8988T (cell line): ENCODE results near the gene HOXA6.

ENCODE experiments used
- DNase-seq: peaks from one replicate; pipeline ENCODE4 v3.0.0; 2011

Gene HOXA6

GRCh38 chr7:27095897-27096767 is 51.4 kb downstream of the HOXA6 start, which contains the start of gene HOXA1:
Gene HOXA1, minus strand, starts transcription at chr7:27096000. Its CDS starts 88 bp downstream, at chr7:27095912.
- DNase-seq, result no peak
